A673 (cell line): ENCODE measurements around the gene RFX2. TPM values are rescaled to one million over a fixed set of nuclear protein-coding genes. Genes with fewer than 3 reads are reported as not detected.
"Not testable (repeated sequence)": the region's sequence is repeated elsewhere in the genome, so short reads cannot be mapped to it uniquely, and the experiment has no call there.

Experiments used
- BruUV-seq: library from RNA; stranded (reverse); fragments of 400-500 nt; replicated peaks from 2 replicates; lab custom pipeline; 2021; lab: Mats Ljungman, UMichigan
- CTCF ChIA-PET: fragments of 300-600 bp; sonication (Branson Sonifier 250); formaldehyde crosslinking; loops from one replicate; lab custom pipeline; 2022; ENCODE audit warnings: antibody characterized with exemption; lab: Charles Lee
- POLR2A ChIA-PET: fragments of 300-600 bp; sonication (Branson Sonifier 250); formaldehyde crosslinking; loops from one replicate; lab custom pipeline; 2022; ENCODE audit warnings: antibody characterized with exemption; ENCODE audit not compliant: low non-redundant PET; lab: Charles Lee
- DNase-seq: peaks from one replicate; pipeline ENCODE4 v3.0.0-alpha.2; 2015; ENCODE audit warnings: low spot score
- H3K27ac ChIP-seq: fragments of 200-600 bp; sonication (generic); 2 replicates; pipeline ENCODE4 v1.5.1; 2016; ENCODE audit warnings: mixed run types, low read depth, mild to moderate bottlenecking, mixed read lengths, antibody characterized with exemption, low read length; ENCODE audit not compliant: poor library complexity, severe bottlenecking
- H3K27me3 ChIP-seq: fragments of 200-600 bp; sonication (generic); replicated peaks from 2 replicates; pipeline ENCODE4 v1.6.1; 2017; ENCODE audit warnings: mixed run types, low read depth, mild to moderate bottlenecking, mixed read lengths, antibody characterized with exemption, low read length; ENCODE audit not compliant: insufficient read depth, poor library complexity
- H3K36me3 ChIP-seq: fragments of 200-600 bp; sonication (generic); 2 replicates; pipeline ENCODE4 v1.6.1; 2016; ENCODE audit warnings: mixed run types, mild to moderate bottlenecking, mixed read lengths, antibody characterized with exemption, low read length; ENCODE audit not compliant: insufficient read depth, poor library complexity, severe bottlenecking
- H3K4me1 ChIP-seq: fragments of 200-600 bp; sonication (generic); 2 replicates; pipeline ENCODE4 v1.6.1; 2017; ENCODE audit warnings: mixed run types, mild to moderate bottlenecking, mixed read lengths, antibody characterized with exemption, low read length; ENCODE audit not compliant: insufficient read depth, poor library complexity, severe bottlenecking
- H3K4me3 ChIP-seq: fragments of 200-600 bp; sonication (generic); 2 replicates; pipeline ENCODE4 v1.5.1; 2016; ENCODE audit warnings: low read depth, mixed run types, mild to moderate bottlenecking, mixed read lengths, low read length; ENCODE audit not compliant: poor library complexity, severe bottlenecking
- H3K9me3 ChIP-seq: fragments of 200-600 bp; sonication (generic); 2 replicates; pipeline ENCODE4 v1.6.1; 2016; ENCODE audit warnings: mixed run types, low read depth, mild to moderate bottlenecking, mixed read lengths, antibody characterized with exemption, low read length; ENCODE audit not compliant: poor library complexity, severe bottlenecking
- EZH2 ChIP-seq: fragments of 200-600 bp; sonication (generic); IDR thresholded peaks from 2 replicates; pipeline ENCODE4 v1.6.1; 2017; ENCODE audit warnings: borderline replicate concordance, low read depth, mild to moderate bottlenecking, mixed read lengths, antibody characterized with exemption, low read length; ENCODE audit not compliant: poor library complexity, severe bottlenecking
- intact Hi-C: fragments of 100-400 bp; cut with micrococcal nuclease; formaldehyde crosslinking; loops from one replicate; pipeline ENCODE4 v1.10.0; 2022; ENCODE audit not compliant: unreplicated experiment
- total RNA-seq: library from RNA; stranded (reverse); gene quantifications from 2 replicates; pipeline ENCODE4 v1.2.3, GENCODE V29; 2021
- TF ChIP-seq, protein P1 (sequence below): fragments of 300-800, 200-600 bp; sonication (generic); conservative IDR thresholded peaks from 2 replicates; pipeline ENCODE4 v1.5.1; 2017; ENCODE audit warnings: low read depth, mild to moderate bottlenecking, antibody characterized with exemption, low read length, moderate library complexity, mixed read lengths

RFX2 gene
- total RNA-seq, 1 experiment from 2014 or later, result 11.7 TPM

DNA sequence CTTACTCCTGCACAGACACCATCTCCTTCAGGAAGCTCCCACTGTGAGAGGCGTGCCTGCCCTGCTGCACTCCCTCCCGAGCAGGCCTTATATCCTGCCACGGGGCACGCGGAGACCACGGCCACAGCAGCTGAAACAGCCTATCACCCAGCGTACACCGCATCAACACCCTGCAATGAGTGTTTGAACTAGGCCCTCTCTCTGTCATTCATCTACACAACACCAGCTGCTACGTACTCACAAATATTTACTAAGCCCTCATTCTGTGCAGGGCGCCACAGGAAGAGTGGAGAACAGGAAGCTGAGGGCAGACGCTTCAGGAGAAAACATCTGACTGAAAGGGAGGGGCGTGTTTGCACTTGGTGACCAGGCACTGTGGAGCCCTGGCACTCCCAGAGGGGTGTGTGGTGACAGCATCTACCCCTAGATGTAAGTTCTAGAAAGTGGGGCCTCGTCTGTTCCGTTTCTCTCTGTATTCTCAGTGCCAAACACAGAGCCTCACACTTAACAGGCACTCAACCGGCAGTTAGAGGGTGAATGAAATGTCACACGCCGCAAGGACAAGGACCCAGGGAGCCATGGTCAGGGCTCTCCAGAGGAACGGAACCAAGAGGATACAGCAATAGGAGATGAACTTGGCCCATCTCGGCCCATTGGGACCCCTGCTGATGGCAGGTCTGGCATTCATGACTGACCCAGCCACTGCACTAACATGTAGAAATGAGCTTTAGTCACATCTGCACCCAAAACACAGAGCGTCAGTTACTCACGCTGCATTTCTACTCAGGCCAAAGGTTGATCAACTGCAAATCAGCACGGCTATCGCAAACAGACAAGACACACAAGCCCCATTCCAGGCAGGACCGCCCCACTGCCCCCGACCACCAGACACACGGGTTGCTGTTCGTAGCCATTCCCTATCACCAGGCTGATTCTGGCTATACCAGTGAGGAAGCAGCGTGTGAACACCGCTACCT is 148.0 kb downstream of the RFX2 start:
- BruUV-seq, result no TSS peak
- CTCF ChIA-PET, result interaction anchor here (1.0 to 1.2 kb wide), 2 partner anchors 25 to 158 kb away, joined by 3 read pairs; no protein-coding TSS in a partner anchor

DNA sequence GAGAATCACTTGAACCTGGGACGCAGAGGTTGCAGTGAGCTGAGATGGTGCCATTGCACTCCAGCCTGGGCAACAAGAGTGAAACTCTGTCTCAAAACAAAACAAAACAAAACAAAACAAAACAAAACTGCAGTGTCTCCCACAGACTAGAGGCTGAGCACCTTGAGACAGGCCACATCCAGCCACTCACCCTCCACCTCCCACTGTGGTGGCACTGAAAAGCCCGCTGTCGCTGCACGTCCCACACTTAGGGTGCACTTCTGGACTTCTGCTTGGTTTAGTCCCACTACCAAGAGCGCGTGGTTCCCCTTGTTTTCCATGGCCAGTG is 148.7 kb downstream of the RFX2 start:
- H3K4me1 ChIP-seq, result peaks cover 31% of the 10 kb centered on the region
- POLR2A ChIA-PET, H3K9me3 ChIP-seq, H3K27me3 ChIP-seq, BruUV-seq, H3K36me3 ChIP-seq, intact Hi-C loops, DNase-seq: not testable (repeated sequence)
- peak overlapping the region; percentile 11 for H3K4me3 ChIP-seq
- H3K27ac ChIP-seq, result peak overlapping the region; percentile 66
- CTCF ChIA-PET, result interaction anchor here (1.0 to 1.2 kb wide), 2 partner anchors 26 to 157 kb away, joined by 3 read pairs; no protein-coding TSS in a partner anchor

More for the DNA sequence above, 148.0 kb downstream of the RFX2 start:
- Histone ChIP-seq H3K27me3 (no peaks in the 10 kb centered on the region), H3K36me3 (no peaks in the 10 kb centered on the region), H3K9me3 (no peaks in the 10 kb centered on the region), H3K27ac (peak overlapping the region; percentile 66), H3K4me1 (peaks cover 32% of the 10 kb centered on the region), H3K4me3 (peak overlapping the region; percentile 11)
- DNase-seq, result peak; percentile 91
- POLR2A ChIA-PET, result interaction anchor here (0.7 kb wide), 1 partner anchor 11 kb away, joined by 3 read pairs; no protein-coding TSS in a partner anchor
- TF ChIP-seq EZH2, result no peak
- TF ChIP-seq, protein P1, sequence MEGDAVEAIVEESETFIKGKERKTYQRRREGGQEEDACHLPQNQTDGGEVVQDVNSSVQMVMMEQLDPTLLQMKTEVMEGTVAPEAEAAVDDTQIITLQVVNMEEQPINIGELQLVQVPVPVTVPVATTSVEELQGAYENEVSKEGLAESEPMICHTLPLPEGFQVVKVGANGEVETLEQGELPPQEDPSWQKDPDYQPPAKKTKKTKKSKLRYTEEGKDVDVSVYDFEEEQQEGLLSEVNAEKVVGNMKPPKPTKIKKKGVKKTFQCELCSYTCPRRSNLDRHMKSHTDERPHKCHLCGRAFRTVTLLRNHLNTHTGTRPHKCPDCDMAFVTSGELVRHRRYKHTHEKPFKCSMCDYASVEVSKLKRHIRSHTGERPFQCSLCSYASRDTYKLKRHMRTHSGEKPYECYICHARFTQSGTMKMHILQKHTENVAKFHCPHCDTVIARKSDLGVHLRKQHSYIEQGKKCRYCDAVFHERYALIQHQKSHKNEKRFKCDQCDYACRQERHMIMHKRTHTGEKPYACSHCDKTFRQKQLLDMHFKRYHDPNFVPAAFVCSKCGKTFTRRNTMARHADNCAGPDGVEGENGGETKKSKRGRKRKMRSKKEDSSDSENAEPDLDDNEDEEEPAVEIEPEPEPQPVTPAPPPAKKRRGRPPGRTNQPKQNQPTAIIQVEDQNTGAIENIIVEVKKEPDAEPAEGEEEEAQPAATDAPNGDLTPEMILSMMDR, result 0 out of 2 replicates have a peak, but pooled peaks have one; percentile 16
- intact Hi-C loops, result no loop called here

- H3K4me1 ChIP-seq, result peaks cover 33% of the 10 kb centered on the region
- no peak overlapping the region for H3K4me3 ChIP-seq
- ChIA-PET POLR2A (no interaction called here), CTCF (no interaction called here)
- BruUV-seq, result no TSS peak
- no peaks in the 10 kb centered on the region for H3K9me3 ChIP-seq
- intact Hi-C loops, result no loop called here
- peak overlapping the region; percentile 48 for H3K27ac ChIP-seq
- no peak for TF ChIP-seq EZH2
- TF ChIP-seq, protein P1, result no peak
- no peaks in the 10 kb centered on the region for H3K36me3 ChIP-seq
- H3K27me3 ChIP-seq, result no peaks in the 10 kb centered on the region
- DNase-seq, result no peak
Observed at GRCh38 chr19:5960005-5961001, 150.0 kb downstream of the RFX2 start.
